Stimulated activated CD8-positive, alpha-beta memory T cell treated with anti-CD3 and anti-CD28 coated beads, Interleukin-7, amount 100 ng/mL, for 48 hours (primary cell): ENCODE measurements around the gene TSSK2.

Source experiments
- DNase-seq, 2 donors: peaks; one replicate each; pipeline ENCODE4 v3.0.0-alpha.2; 2020; ENCODE audit warnings: low read depth in 1 of 2; ENCODE audit errors: extremely low read depth in 1 of 2

Gene TSSK2

GRCh38 chr22:19105867-19106802, 25.0 kb upstream of the TSSK2 start:
- DNase-seq = no peak

- no peak for DNase-seq
These were observed 24.0 kb upstream of the TSSK2 start for GRCh38 chr22:19106886-19107729.

- no peak for DNase-seq
These were observed 23.4 kb upstream of the TSSK2 start for GRCh38 chr22:19107730-19108074.

- DNase-seq = no peak
These were observed 22.3 kb upstream of the TSSK2 start for GRCh38 chr22:19108807-19109197.

GRCh38 chr22:19109198-19110063, 21.7 kb upstream of the TSSK2 start:
- DNase-seq = no peak

- no peak for DNase-seq
These were observed 21.0 kb upstream of the TSSK2 start for GRCh38 chr22:19110064-19110458.

GRCh38 chr22:19110646-19111045, 20.5 kb upstream of the TSSK2 start:
- DNase-seq = no peak

- no peak for DNase-seq
These were observed 20.0 kb upstream of the TSSK2 start for GRCh38 chr22:19111140-19111539.

- DNase-seq = no peak
These were observed 19.5 kb upstream of the TSSK2 start for GRCh38 chr22:19111584-19111983.

GRCh38 chr22:19113429-19113828, 17.7 kb upstream of the TSSK2 start:
- no peak for DNase-seq

- no peak for DNase-seq
These were observed 16.0 kb upstream of the TSSK2 start for GRCh38 chr22:19114984-19115552.

- no peak for DNase-seq
These were observed 15.5 kb upstream of the TSSK2 start for GRCh38 chr22:19115628-19116027.

- DNase-seq = no peak
These were observed 14.0 kb upstream of the TSSK2 start for GRCh38 chr22:19117111-19117512.

GRCh38 chr22:19118329-19118880, 12.7 kb upstream of the TSSK2 start:
- no peak for DNase-seq

GRCh38 chr22:19119949-19120348, 11.2 kb upstream of the TSSK2 start:
- DNase-seq = no peak

- DNase-seq = no peak
These were observed 10.1 kb upstream of the TSSK2 start for GRCh38 chr22:19120829-19121630.

- no peak for DNase-seq
These were observed 9.4 kb upstream of the TSSK2 start for GRCh38 chr22:19121631-19122142.

- DNase-seq = peak; percentile 91 to 92
These were observed 8.9 kb upstream of the TSSK2 start, which contains the start of gene DGCR2 for GRCh38 chr22:19122143-19122751. DGCR2 (minus strand) TSS chr22:19122412; CDS start chr22:19122206, 206 bp downstream.
